Stimulated activated CD4-positive, alpha-beta T cell treated with anti-CD3 and anti-CD28 coated beads, Interleukin-1b, Interleukin-23, amount 100 ng/mL, for 1 hour (primary cell): Measurements from ENCODE around the gene PLSCR3.
A peak's percentile ranks its signal among the peaks of the same experiment; 100 is the strongest.
"Not testable (repeated sequence)": the region's sequence is repeated elsewhere in the genome, so short reads cannot be mapped to it uniquely, and the experiment has no call there.

ENCODE experiments used
- DNase-seq, 2 donors: peaks; one replicate each; pipeline ENCODE4 v3.0.0-alpha.2; 2020; ENCODE audit warnings: low read depth in 2 of 2

PLSCR3 gene

GRCh38 chr17:7380855-7381683 is 13.3 kb downstream of the PLSCR3 start, which contains the start of gene TNK1:
TNK1 (plus strand) TSS chr17:7381089; CDS start chr17:7382927, 1,838 bp downstream.
- no peak for DNase-seq

GRCh38 chr17:7380321-7380720 is 14.0 kb downstream of the PLSCR3 start:
- DNase-seq: no peak

- no peak for DNase-seq
Observed at GRCh38 chr17:7379134-7379533, 15.2 kb downstream of the PLSCR3 start.

GRCh38 chr17:7374353-7374752 is 20.0 kb downstream of the PLSCR3 start:
- DNase-seq: no peak

GRCh38 chr17:7370853-7371252 is 23.5 kb downstream of the PLSCR3 start:
- DNase-seq: no peak

- no peak for DNase-seq
Observed at GRCh38 chr17:7369825-7370224, 24.5 kb downstream of the PLSCR3 start.

- DNase-seq: not testable (repeated sequence)
Observed at GRCh38 chr17:7368599-7368994, 25.7 kb downstream of the PLSCR3 start.

GRCh38 chr17:7367918-7368598 is 26.3 kb downstream of the PLSCR3 start:
- no peak for DNase-seq

- no peak for DNase-seq
Observed at GRCh38 chr17:7367083-7367482, 27.2 kb downstream of the PLSCR3 start.

- DNase-seq: not testable (repeated sequence)
Observed at GRCh38 chr17:7365963-7366362, 28.4 kb downstream of the PLSCR3 start.

GRCh38 chr17:7363311-7363710 is 31.0 kb downstream of the PLSCR3 start:
- DNase-seq: no peak

- no peak for DNase-seq
Observed at GRCh38 chr17:7361906-7362305, 32.4 kb downstream of the PLSCR3 start.

- DNase-seq: no peak
Observed at GRCh38 chr17:7357381-7357780, 36.9 kb downstream of the PLSCR3 start.

- no peak for DNase-seq
Observed at GRCh38 chr17:7356756-7357155, 37.6 kb downstream of the PLSCR3 start.

GRCh38 chr17:7356072-7356549 is 38.2 kb downstream of the PLSCR3 start:
- DNase-seq: peak; percentile 69 to 77

- no peak for DNase-seq
Observed at GRCh38 chr17:7355573-7355972, 38.8 kb downstream of the PLSCR3 start.

- no peak for DNase-seq
Observed at GRCh38 chr17:7355053-7355452, 39.3 kb downstream of the PLSCR3 start, which contains the start of gene TMEM95. TMEM95 (plus strand) TSS chr17:7355156; CDS start chr17:7355205, 49 bp downstream.

- no peak for DNase-seq
Observed at GRCh38 chr17:7354262-7354843, 40.0 kb downstream of the PLSCR3 start.

- no peak for DNase-seq
Observed at GRCh38 chr17:7352910-7353635, 41.3 kb downstream of the PLSCR3 start.

- DNase-seq: no peak
Observed at GRCh38 chr17:7352503-7352889, 41.8 kb downstream of the PLSCR3 start.

GRCh38 chr17:7351665-7352502 is 42.4 kb downstream of the PLSCR3 start, which contains the start of gene KCTD11:
KCTD11 (plus strand) TSS chr17:7352162.
- peak in 1 of 2 donors; percentile 38 for DNase-seq
